Fibroblast of lung (primary cell): ENCODE results near the gene ICAM2.

Source experiments
- CTCF ChIP-seq, 2 donors: IDR thresholded peaks in 1 of 2; conservative IDR thresholded peaks in 1 of 2; 1 replicate in 1 of 2; 2 replicates in 1 of 2; pipeline ENCODE4 v1.5.1; 2011 to 2012; ENCODE audit warnings: low read length in 2 of 2, control low read depth in 1 of 2, inconsistent platforms in 1 of 2, low read depth in 1 of 2, mild to moderate bottlenecking in 1 of 2
- EZH2 ChIP-seq: IDR thresholded peaks from 2 replicates; pipeline ENCODE4 v1.5.1; 2012; ENCODE audit warnings: low read length, control low read depth, mild to moderate bottlenecking; ENCODE audit errors: missing control alignments

GRCh38 chr17:63972796-63973195, 47.6 kb downstream of the ICAM2 start, which contains the start of gene SCN4A:
- TF ChIP-seq CTCF (conservative IDR thresholded peaks at IDR 0.05 in 1 of 2, IDR thresholded peaks at IDR 0.05 in 1 of 2; ENCODE audit: low read depth in 1 of 2, low read length in 2 of 2): no peak
- no peak for TF ChIP-seq EZH2
